Omental fat pad (tissue), 4 donors: ENCODE measurements around the gene CHCHD6. TPM values are rescaled to one million over a fixed set of nuclear protein-coding genes. Genes with fewer than 3 reads are reported as not detected.

Experiments used
- ATAC-seq: fragments of 150-250 bp; one replicate; pipeline ENCODE4 v1.9.1; 2016; ENCODE audit warnings: mild to moderate bottlenecking, moderate library complexity; ENCODE audit not compliant: low FRiP score
- DNase-seq: peaks from one replicate; pipeline ENCODE4 v3.0.0-alpha.2; 2019; ENCODE audit warnings: low spot score
- total RNA-seq, 4 donors: library from RNA; depleted of rRNA; stranded (reverse); fragments of >200 nt; gene quantifications; one replicate each; pipeline ENCODE4 v1.1.0, GENCODE V29; 2016
- TF ChIP-seq, protein P1 (sequence below), 3 donors: fragments of 450-650 bp; IDR thresholded peaks; one replicate each; pipeline ENCODE4 v1.5.1; 2016 to 2017; ENCODE audit warnings: antibody characterized with exemption in 3 of 3, mild to moderate bottlenecking in 3 of 3, moderate library complexity in 2 of 3

CHCHD6 gene
- total RNA-seq, 4 donors from 2014 or later = 7.5 to 19.7 (median 11.5) TPM

DNA sequence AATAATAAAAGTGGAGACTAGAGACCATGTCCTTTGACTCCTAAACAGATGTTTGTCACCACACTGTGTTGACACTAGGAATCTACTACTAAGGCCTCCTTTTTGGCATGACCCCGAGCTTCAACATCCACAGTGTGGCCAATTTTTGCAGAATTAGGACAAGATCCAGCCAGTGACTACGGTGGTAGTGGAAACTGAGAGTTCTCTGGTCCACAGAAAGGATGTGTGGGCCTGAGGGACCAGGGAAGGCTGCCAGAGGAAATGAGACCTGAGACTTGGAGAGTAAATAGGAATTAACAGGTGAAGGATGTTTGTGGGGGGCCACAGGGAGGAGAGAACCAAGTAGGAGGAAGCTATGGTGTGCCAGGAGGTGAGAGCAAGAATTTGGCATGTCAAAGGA is 122.7 kb downstream of the CHCHD6 start:
- no peak for ATAC-seq
- DNase-seq = no peak
- TF ChIP-seq, protein P1, sequence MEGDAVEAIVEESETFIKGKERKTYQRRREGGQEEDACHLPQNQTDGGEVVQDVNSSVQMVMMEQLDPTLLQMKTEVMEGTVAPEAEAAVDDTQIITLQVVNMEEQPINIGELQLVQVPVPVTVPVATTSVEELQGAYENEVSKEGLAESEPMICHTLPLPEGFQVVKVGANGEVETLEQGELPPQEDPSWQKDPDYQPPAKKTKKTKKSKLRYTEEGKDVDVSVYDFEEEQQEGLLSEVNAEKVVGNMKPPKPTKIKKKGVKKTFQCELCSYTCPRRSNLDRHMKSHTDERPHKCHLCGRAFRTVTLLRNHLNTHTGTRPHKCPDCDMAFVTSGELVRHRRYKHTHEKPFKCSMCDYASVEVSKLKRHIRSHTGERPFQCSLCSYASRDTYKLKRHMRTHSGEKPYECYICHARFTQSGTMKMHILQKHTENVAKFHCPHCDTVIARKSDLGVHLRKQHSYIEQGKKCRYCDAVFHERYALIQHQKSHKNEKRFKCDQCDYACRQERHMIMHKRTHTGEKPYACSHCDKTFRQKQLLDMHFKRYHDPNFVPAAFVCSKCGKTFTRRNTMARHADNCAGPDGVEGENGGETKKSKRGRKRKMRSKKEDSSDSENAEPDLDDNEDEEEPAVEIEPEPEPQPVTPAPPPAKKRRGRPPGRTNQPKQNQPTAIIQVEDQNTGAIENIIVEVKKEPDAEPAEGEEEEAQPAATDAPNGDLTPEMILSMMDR (IDR thresholded peaks at IDR 0.05) = no peak

DNA sequence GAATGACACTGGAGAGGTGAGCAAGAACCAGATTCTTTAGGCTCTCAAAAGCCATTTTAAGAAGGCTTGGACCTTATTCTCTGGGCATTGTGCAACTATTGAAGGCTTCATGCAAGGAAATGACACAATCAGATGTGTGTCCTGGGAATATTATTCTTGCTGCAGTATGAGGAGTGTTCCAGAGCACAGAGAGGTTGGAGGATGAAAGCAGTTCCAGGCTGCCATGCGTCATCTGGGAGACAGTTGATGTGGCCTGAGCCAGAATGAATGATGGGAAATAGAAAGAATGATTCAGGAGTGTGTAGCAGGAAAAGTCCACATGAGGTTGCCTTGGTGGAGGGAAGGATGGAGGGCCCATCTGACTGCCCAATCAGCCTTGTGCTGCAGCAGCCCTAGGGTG is 123.1 kb downstream of the CHCHD6 start:
- DNase-seq (no peak), ATAC-seq (no peak)
- TF ChIP-seq, protein P1 (IDR thresholded peaks at IDR 0.05) = no peak

DNA sequence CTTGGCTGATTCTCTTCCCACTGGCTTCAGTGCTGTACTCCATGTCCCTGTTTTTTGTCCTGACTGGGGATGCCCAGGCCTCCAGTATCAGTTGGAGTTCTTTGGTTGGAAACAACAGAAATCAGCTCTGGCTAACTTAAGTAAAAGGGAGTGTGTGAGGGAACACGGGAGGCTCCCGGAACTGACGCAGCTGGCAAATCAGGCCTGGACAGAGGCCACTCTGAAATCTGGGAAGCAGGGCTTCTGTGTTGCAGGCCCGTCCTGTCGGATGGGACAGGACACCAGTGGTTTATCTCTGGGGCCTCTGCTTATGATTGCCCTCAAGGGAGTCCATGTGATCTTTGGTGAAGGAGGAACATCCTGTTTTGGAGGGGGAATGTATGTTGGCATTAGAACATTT is 124.3 kb downstream of the CHCHD6 start:
- DNase-seq (no peak), ATAC-seq (peak; percentile 53)
- TF ChIP-seq, protein P1 (IDR thresholded peaks at IDR 0.05) = no peak

DNA sequence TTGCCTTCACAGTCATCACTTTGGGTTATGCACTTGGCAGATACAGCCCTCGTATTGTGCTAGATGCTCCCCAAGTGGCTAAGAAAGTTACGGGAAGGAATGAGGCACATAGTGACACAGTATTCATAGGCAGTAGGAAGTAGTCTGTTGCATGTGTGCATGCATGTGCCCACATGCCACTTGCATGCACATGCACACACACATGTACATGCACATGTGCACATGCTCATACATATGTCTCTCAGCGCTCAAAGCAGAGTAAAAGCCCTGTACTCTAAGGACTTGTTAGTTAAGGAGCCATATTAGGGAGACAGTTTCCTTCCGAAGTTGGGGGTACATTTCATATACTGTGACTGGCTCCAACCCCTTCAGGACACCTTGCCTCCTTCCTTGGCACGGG is 128.9 kb downstream of the CHCHD6 start:
- DNase-seq (no peak), ATAC-seq (no peak)
- TF ChIP-seq, protein P1 (IDR thresholded peaks at IDR 0.05) = no peak

DNA sequence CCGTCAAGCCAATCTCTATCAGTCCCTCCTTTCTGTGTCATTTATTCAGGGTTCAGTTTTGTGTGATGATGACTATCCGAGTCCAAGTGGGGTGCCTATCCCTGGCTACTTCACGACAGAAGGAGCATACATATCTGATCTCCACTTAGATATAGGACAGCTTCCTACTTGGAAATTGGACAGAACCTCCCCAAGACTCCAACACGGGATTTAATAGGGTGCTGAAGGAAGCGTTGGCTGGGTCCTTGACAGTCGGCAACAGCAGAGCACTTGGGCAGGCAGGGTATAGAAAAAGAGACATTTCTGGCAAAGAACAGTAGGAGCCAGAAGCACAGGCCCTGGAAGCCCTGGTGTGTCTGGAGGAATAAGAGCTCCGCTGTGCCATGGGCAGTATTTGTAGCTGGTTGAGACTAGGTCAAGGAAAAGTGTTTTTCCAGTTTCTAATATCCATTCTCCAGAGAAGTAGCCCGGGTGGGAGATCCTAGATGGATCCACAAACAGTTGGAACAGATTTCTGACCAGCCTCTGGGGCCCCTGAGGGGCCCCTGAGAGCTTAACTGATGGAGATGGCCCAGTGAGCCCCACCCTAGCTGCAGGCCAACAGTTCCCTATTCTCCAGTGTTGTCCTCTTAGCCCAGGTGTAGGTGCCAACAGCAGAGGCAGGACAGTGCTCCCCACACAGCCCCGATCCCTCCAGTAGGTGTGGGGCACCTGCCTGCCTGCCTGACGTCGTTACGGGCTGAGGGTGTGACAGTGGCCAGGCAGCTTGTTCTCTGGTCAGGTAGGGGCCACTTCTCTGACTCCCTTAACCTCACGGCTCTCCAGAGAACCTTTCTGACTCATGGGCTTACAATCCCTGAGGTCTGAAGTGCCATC is 130.8 kb downstream of the CHCHD6 start:
- no peak for ATAC-seq
- DNase-seq = no peak
- TF ChIP-seq, protein P1 (IDR thresholded peaks at IDR 0.05) = no peak

DNA sequence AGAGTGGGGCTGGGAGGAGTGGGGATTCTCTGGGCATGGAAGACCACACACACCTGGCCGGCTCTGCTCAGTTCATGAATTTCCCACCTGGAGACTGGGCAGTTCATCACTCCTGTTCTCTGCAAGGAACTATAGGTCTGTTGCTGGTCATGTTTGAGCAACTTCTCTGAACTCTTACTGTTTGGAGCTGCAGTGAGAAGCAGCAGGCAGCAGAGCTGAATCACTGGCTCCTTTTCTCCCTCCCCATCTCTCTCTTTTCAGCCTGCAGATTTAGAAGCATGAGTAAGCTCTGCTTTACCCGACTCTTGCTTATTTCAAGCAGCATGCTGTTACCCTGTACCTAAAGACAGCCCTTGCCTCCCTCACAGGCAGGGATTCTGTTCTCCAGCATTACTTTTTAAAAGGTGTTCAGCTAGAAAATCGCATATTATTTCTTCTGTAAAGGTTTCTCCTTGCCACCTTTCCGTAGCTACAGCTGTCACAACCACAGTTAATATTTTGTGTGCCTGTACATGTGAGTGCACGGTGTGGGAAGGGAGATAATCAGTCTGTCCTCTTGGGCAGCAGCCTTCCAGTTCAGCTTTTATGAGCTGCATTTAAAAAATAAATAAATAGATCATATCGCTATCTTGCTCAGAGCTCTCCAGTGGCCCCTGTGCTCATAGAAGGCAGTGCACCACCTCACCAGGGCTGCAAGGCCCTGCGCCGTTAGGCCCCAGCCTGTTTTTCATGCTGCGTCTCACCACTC is 131.6 kb downstream of the CHCHD6 start:
- TF ChIP-seq, protein P1 (IDR thresholded peaks at IDR 0.05) = no peak
- ATAC-seq = no peak
- DNase-seq = no peak
